ENCODE results near the gene OR2B2.
A peak's percentile ranks its signal among the peaks of the same experiment; 100 is the strongest.

Gene OR2B2

DNA sequence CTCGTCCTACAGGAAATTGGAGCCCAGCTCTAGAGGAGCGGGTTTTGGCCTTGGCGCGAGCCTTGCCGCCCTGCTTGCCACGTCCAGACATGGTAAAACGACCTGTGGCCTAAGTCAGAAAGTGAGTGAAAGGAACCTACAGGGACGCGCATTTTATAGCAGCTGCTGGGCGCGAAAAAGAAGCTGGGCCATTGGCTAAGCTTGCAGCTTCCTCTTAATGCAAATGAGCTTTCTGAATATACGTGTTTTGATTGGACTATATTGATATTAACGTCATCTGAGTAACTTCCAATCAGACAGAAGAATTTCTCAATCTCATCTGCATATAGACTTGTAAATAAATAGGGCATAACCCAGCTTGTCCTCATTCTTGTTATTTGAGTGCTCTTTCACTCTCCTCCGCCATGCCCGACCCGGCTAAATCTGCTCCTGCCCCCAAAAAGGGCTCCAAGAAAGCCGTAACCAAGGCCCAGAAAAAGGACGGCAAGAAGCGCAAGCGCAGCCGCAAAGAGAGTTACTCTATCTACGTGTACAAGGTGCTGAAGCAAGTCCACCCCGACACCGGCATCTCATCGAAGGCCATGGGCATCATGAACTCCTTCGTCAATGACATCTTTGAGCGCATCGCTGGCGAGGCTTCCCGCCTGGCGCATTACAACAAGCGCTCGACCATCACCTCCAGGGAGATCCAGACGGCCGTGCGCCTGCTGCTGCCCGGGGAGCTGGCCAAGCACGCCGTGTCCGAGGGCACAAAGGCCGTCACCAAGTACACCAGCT is 18.9 kb downstream of the OR2B2 start:
- peak; percentile 90 to 97 (median 92) for DNase-seq

- no peak for DNase-seq
Observed at GRCh38 chr6:27892649-27893058, 19.5 kb downstream of the OR2B2 start.

DNA sequence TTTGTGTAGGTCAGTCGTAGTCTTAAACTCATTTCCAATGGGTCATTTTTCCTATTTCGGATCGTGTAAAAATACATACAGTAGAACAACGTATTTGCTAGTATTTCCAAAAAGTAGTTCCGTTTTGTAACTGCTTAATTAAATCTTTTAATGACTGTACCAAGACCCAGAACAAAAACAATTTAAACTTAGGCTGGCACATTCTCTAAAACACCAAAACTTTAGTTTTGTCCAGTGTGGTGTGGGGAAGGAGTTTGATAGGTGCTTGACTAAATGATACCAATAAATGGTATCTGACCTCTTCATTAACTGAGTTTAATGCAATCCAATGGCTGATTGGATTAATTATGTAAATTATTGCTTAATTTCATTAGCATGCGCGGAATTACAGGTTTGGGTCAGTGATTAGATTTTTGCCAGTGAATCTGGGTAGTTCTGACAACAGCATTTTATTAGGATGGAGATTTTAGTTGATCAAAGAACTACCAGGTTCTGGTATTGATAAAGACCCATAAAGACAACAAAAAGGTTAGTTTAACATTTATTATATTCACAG is 20.8 kb downstream of the OR2B2 start:
- no peak for DNase-seq

- peak; percentile 56 to 83 (median 70) for DNase-seq
Observed at GRCh38 chr6:27890445-27891319, 21.5 kb downstream of the OR2B2 start.

- DNase-seq, result no peak
Observed at GRCh38 chr6:27889628-27890444, 22.4 kb downstream of the OR2B2 start.

GRCh38 chr6:27889275-27889627 is 22.9 kb downstream of the OR2B2 start:
- DNase-seq, result no peak

DNA sequence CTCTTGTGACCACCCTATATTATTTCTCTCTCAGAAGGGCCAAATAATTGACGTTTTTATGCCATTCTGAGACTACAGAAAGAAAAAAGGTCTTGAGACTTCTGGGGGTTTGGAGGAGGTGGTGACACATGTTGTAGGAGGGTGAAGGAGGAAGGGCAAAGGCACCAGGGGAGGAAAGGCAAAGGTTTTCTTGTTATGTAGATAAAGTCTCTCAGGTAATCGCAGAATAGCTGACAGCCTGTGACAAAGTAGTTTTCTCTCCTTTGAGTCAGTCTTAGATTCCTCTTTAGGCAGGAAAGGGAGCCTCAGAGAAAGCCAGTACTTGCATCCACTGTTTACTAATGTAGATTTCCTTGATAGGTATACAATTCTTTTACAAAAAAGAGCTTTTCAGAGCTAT is 23.6 kb downstream of the OR2B2 start:
- no peak for DNase-seq

DNA sequence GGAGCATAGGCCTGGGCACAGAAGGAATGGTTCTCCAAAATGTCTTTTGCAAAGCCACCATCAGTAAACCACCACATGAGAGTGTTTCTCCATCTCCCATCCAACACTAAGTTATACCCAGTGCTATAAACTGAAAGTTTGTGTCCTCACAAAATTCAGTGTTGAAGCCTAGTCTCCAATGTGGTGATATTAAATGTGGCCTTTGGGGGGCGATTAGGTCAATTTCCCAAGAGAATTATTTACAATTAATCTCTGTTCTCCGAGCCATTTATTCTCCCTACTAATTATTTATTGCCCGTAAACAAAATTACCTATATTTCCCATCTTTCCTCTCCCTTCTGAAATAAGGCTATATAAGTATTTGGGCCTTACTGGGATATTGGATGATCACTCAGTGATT is 26.1 kb downstream of the OR2B2 start:
- no peak for DNase-seq

DNA sequence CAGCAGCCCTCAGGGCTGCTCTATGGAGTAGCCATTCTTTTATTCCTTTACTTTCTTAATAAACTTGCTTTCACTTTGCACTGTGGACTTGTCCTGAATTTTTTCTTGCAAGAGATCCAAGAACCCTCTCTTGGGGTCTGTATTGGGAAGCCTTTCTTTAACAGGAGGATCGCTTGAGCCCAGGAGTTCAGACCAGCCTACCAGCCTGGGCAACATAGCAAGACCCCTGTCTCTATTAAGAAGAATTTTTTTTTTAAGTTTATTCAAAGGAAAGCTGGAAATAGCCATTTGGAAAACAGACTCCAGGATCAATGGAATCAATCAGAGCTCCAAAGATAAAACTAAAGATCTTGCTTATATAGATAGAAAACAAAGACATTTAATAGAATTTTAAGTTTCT is 29.1 kb downstream of the OR2B2 start:
- no peak for DNase-seq

DNA sequence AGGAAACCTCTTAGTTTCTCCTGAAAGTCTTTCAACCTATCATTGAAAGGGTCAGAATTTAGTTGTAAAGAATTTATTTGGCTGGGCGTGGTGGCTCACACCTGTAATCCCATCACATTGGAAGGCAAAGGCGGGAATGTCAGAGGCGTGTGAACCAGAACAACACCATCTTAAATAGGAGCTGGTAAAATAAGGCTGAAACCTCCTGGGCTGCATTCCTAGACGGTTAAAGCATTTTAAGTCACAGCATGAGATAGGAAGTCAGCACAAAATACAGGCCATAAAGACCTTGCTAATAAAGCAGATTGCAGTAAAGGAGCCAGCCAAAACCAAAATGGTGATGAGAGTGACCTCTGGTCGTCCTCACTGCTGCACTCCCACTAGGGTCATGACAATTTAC is 29.6 kb downstream of the OR2B2 start:
- DNase-seq, result no peak

DNA sequence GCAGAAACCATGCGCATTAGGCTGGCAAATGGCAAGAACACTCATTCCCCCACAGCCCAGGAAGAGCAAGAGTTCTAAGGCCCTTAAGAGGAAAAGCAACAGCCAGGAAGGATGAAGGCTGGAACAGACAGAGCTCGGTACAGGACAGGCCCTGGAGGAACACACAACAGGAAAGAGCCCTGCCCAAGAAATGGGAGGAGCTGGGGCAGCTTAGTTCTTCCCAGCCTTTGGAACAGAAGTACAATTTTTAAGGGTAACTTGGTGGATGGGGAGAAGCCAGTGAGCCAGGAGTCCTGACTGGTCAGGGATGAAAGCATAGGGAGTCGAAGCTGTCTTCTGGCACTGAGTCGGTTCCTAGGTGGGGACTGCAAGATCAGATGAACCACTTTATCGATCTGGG is 32.4 kb downstream of the OR2B2 start:
- DNase-seq, result no peak

- no peak for DNase-seq
Observed at GRCh38 chr6:27874016-27874415, 38.2 kb downstream of the OR2B2 start.

DNA sequence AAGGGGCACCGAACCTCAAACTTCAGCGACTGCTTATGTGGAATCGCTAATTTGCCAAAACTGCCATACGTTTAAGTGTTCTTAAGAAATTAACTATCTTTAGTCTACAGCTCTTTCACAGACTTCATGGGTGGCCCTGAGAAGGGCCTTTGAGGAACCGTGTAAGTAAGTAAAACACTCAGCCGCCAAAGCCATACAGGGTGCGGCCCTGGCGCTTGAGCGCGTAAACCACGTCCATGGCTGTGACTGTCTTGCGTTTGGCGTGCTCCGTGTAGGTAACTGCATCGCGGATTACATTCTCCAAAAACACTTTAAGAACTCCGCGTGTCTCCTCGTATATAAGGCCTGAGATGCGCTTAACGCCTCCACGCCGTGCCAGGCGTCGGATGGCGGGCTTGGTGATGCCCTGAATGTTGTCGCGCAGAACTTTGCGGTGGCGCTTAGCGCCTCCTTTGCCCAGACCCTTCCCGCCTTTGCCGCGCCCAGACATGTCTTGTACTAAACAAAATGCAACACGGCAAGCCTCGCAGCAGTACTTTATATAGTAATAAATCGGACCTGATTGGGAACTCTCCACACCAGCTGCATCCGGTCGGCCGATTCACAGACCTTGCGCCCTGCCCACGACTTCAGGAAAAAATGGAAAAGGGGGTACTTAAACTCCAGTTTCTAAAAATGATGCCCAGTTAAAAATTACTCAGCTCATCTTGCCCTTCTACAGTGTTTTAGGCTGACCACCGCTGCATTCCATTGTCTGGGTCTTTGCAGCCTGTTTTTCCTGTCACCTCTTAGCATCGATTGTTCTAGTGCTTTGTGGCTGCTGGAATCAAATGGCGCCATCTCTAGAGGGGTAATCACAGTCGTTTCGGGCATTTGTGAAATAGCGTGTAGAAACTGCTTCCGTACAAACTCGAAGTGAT is 38.9 kb downstream of the OR2B2 start:
- peak; percentile 47 to 59 (median 49) for DNase-seq

- DNase-seq, result no peak
Observed at GRCh38 chr6:27872642-27873020, 39.6 kb downstream of the OR2B2 start.

DNA sequence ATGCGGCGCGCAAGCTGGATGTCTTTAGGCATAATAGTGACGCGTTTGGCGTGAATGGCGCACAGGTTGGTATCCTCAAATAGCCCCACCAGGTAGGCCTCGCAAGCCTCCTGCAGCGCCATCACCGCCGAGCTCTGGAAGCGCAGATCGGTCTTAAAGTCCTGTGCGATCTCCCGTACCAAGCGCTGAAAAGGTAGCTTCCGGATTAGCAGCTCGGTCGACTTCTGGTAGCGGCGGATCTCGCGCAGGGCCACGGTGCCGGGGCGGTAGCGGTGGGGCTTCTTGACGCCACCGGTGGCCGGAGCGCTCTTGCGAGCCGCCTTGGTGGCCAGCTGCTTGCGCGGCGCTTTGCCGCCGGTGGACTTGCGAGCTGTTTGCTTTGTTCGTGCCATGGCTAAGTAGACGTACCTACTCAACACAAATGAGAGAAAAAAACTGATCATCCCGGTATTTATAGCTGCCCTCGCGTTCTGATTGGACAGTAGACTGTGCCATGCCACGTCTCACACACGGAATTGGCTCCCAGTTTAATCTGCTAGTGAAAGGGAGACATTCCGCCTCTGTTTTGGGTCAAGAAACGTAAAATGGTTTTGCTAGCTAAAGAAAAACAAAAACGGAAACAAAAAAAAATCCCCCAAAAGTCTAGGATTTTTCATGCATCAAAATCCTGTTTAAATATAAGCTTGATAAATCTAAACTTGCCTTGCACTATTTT is 40.1 kb downstream of the OR2B2 start:
- DNase-seq, result peak; percentile 90 to 97 (median 97)

DNA sequence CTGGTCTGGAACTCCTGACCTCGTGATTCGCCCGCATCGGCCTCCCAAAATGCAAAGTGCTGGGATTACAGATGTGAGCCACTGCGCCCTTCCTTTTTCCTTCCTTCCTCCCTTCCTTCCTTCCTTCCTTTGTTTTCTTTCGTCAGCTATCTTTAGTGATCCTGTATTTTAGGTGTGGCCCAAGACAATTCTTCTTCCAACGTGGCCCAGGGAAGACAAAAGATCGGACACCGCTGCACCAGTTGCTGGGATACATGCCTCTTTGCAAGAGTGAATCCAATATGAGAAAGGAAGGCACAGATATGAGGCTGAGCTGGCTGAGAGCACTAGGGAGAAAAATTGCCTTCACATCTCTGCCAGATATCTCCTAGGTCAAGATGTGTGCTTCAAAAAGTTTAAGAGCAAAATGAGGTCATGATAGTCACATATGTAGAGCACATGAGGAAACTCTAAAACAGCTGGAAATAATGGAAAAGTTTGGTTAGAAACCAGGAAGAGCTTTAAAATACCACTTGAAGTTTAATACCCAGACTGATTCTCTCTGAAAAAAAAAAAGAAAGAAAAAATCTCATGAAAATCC is 41.8 kb downstream of the OR2B2 start:
- DNase-seq, result no peak

- no peak for DNase-seq
Observed at GRCh38 chr6:27868311-27868710, 43.9 kb downstream of the OR2B2 start.

DNA sequence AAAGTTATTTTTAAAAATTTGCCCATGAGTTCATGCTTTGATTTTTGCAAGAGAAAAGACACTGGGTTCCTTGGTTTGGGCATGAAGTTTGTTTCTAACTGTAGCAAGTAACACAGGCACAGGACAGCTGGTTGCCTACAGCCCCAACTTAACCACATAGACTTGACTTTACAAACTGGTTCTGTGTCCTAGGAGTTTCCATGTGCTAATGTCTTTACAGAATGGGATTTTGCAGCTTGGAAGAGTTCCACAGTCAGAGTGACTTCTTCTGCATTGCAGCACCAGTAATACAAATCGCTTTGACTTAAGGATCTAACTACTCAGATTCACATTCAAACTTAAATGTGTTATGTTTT is 44.3 kb downstream of the OR2B2 start:
- DNase-seq, result no peak

DNA sequence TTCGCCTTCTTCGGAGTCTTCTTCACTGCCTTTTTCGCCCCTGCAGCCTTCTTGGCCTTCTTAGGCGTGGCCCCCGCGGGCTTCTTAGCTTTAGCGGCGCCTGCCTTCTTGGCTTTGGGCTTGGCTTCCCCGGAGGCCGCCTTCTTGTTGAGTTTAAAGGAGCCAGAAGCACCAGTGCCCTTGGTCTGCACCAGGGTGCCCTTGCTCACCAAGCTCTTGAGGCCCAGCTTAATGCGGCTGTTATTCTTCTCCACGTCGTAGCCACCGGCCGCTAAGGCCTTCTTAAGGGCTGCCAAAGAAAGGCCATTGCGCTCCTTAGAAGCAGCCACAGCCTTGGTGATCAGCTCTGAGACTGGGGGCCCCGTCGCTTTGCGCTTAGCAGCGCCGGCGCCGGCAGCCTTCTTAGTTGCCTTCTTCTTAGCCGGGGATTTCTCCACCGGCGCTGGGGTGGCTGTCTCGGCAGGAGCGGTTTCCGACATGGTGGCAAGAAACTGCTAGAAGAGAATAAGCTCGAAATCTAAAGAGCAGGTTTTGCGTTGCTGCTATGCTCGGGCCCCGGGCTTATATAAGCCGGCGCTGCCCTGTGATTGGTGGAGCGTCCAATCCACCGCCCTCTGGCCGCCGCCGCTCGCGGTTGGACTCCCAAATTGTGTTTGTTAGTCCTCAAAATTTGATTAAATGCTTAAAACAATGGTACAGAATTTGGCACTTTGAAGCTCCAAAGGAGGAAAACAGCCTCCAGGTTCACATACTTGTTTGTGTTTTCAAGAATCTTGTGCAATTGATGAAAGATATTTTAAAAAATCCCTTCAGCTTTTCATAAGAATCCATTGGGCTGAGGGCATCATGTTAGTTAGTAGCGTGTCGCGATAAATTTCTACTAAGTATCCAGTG is 44.9 kb downstream of the OR2B2 start:
- DNase-seq, result peak; percentile 70 to 87 (median 75)
